Left lobe of liver (tissue), 2 donors: ENCODE measurements around the gene TSPAN32. TPM values are rescaled to one million over a fixed set of nuclear protein-coding genes. Genes with fewer than 3 reads are reported as not detected.

Experiments
- ATAC-seq: fragments of 200-7000 bp; cut with Tn5 transposase; one replicate; pipeline ENCODE4 v1.9.1; 2020; ENCODE audit warnings: mild to moderate bottlenecking, moderate library complexity
- DNase-seq: peaks from one replicate; pipeline ENCODE4 v3.0.0-alpha.2; 2020; ENCODE audit warnings: low spot score
- total RNA-seq: library from RNA; stranded (reverse); gene quantifications from one replicate; pipeline ENCODE4 v1.2.1, GENCODE V29; 2021
- donor health status: DM: no; HTN: no; CAD: no; lungs with moderate emphysema.
- donor health status: DM: no; HTN: yes; CAD: no.

The TSPAN32 gene
- total RNA-seq, 1 donor from 2014 or later: 0.35 TPM

- ATAC-seq (no peak), DNase-seq (no peak)
Measured at GRCh38 chr11:2313051-2313951, 11.5 kb downstream of the TSPAN32 start.

GRCh38 chr11:2314136-2314524 lies 12.3 kb downstream of the TSPAN32 start:
- DNase-seq (no peak), ATAC-seq (no peak)

- ATAC-seq (peak; percentile 85), DNase-seq (peak; percentile 85)
Measured at GRCh38 chr11:2314525-2315394, 12.9 kb downstream of the TSPAN32 start.

DNA sequence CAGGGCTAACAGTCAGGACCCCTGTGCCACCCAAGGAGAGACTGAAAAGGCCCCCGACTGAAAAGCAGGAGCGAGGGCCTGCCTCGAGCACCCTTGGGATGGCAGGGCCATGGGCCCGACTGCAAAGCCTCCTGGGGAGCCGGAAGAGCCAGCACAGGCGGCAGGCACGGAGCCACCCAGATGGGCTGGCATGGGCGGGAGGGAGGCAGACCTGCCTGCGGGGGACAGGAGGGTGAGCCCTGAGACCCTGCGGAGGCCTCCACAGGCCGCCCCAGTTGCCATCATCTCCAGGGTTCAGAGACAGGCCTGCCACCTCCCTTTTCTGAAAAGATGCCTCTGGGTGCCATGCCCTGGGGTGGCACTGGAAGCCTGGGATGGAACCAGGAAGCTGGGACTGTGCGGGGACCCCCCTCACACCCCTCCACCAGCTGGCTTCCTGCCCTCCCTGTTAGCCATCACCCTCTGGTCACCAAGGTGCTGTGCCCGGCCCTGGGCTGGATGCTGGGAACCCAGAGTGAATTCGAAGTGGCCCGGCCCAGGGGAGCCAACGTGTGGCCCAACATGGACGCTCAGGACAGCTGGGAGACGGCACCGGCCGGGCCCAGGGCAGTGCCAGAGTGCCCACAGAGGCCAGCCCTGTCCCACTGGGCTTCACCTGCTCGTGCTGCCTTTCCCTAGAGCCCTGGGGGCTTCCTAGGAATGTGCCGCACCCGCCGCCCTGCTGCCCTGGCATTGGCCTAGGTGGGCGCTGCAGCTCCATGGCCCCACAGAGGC lies 13.8 kb downstream of the TSPAN32 start:
- DNase-seq (no peak), ATAC-seq (no peak)

GRCh38 chr11:2316169-2316962 lies 14.6 kb downstream of the TSPAN32 start:
- DNase-seq (no peak), ATAC-seq (no peak)

GRCh38 chr11:2316963-2317244 lies 15.1 kb downstream of the TSPAN32 start:
- no peak for ATAC-seq

DNA sequence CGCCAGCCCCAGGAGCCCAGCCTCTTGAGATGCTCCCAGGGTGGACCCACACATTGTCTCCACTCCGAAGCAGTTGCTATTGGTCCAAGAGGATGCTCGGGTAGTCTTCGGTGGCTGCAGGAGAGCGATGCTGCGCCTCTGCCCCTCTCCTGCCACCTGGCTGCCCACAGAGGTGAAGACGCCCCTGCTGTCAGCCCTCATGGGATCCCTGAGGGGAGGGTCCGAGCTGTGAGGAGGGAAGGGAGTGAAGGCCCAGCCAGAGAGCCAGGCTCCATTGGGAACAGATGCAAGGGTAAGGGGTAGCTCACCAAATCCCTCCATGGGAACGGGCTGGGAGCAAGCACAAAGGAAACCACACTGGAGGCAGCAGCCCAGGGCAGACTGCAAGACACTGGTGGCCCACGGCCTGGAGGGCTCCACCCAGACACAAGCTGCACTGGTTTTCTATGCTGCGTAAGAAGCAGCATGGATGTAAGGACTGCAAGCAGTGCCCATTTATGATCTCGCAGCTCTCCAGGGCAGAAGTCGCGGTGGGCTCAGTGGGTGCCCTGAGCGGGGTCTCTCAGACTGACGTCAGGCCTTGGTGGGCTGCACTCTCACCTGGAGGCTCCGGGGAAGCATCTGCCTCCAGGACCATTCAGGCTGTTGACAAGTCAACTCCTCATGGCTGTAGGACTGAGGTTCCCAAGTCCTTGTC lies 15.7 kb downstream of the TSPAN32 start:
- DNase-seq (peak; percentile 33), ATAC-seq (no peak)

More at GRCh38 chr11:2316963-2317244, 15.1 kb downstream of the TSPAN32 start:
- no peak for DNase-seq

DNA sequence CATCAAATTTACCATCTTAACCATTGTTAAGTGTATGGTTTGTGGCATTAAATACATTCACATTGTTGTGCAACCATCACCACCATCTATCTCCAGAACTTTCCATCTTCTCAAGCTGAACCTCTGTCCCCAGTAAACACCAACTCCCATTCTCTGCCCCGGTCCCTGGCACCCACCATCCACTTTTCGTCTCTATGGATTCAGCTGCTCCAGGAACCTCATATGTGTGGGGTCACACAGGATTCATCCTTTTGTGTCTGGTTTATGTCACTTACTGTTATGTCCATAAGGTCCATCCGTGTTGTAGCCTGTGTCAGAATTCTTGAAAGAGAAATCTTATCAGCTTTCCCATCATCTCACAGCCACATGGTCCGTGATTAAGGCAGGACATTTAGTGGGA lies 16.3 kb downstream of the TSPAN32 start:
- DNase-seq (no peak), ATAC-seq (no peak)

DNA sequence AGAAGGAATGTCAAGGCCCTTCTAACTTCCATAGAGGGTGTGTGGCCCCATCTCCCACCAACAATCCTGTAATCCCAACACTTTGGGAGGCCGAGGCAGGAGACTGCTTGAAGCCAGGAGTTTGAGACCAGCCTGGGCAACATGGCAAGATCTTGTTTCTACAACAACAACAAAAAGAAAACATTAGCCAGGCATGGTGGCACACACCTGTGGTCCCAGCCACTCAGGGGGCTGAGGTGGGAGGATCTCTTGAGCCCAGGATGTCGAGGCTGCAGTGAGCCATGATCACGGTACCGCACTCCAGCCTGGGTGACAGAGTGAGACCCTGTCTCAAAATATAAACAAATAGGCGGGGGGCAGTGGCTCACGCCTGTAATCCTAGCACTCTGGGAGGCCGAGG lies 16.9 kb downstream of the TSPAN32 start:
- peak; percentile 21 for DNase-seq
- no peak for ATAC-seq

DNA sequence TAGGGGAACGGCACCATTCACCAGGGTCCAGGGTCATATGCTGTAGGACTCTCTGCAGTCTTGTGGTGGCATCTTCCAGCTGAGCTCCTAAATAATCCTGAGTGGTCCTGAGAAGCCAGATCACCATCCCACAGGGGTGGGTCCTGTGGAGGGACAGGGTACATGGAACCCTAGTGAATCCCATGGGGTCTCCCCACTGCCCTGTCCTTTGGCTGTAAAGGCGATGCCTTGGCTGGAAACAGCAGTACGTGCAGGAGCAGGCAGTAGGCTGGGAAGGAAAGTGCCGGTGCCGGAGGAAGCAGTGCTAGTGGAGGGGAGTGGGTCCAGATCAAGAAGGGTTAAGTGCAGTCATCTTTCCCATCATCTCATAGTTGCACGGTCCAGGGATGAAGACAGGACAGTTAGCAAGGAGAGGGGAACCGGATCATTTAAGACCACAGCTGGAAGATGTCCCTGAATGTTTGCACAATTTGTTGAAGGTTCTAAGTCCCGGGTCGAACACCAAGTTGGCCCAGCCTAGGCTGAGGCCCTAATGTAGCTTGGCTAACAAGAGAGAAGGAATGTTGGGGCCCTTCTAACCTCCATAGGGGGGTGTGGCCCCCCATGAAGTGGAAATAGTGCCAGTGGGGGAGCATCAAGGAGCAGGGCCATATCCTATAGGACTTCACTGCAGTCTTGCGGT lies 18.1 kb downstream of the TSPAN32 start:
- peak; percentile 74 for ATAC-seq
- DNase-seq: peak; percentile 59

GRCh38 chr11:2320568-2321310 lies 18.9 kb downstream of the TSPAN32 start:
- peak; percentile 46 for DNase-seq
- ATAC-seq: peak; percentile 51

DNA sequence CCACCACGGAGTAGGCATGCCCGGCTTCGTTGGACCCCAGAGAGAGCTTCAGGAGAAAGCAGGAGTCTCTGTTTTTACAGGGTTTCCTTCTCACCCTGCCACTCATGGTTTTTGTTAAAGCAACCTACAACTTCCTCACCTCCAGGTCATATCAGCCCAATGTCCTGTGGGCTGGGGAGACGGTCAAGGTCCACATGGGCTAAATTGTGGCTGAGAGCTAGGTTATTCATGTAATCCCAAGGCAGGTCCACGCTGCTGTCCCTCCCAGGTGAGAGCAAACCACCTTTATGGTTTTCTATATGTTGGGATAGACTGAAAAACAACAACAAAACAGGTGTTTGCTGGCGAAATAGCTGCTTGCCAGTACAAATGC lies 19.5 kb downstream of the TSPAN32 start:
- DNase-seq: peak; percentile 73
- peak; percentile 66 for ATAC-seq

DNA sequence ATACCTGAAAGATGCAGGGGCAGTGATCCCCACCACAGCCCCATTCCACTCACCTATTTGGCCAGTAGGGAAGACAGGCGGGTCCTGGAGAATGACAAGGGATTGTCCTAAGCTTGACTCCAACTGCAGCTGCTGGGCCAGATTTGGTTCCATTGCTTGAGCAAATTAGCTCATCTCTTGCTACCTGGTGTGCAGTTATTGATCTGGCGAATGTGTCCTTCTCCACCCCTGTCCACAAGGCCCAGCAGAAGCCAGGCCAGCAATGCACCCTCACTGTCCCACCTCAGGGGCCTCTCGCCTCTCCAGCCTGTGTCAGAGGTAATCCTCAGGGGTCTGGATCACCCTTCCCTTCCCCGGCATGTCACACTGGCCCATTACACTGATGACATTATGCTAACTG lies 23.3 kb downstream of the TSPAN32 start:
- ATAC-seq (peak; percentile 24), DNase-seq (peak; percentile 43)

- DNase-seq: peak; percentile 91
Measured at GRCh38 chr11:2325719-2326118, 23.9 kb downstream of the TSPAN32 start.

DNA sequence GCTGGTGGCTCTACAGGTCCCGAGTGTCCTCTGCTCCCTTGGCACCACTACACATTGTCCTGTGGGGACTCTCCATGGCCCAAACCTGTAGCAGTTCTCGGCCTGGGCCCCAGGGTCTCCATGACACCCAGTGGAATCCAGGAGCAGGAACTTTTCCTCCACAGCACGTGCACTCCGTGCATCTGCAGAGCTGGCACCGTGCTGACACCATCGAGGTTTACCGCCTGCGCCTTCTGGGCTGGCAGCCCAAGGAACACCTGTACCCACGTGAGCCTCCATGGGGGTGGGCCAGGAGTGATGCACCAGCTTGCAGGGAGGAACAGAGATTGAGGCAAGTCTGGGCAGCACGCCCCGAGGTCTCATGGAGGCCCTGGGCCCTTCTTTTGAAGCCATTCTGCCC lies 25.2 kb downstream of the TSPAN32 start:
- ATAC-seq (no peak), DNase-seq (peak; percentile 43)

More at GRCh38 chr11:2325719-2326118, 23.9 kb downstream of the TSPAN32 start:
- ATAC-seq: peak; percentile 96

GRCh38 chr11:2328021-2328420 lies 26.2 kb downstream of the TSPAN32 start:
- DNase-seq (no peak), ATAC-seq (no peak)

GRCh38 chr11:2328656-2329354 lies 27.0 kb downstream of the TSPAN32 start:
- ATAC-seq (no peak), DNase-seq (no peak)

GRCh38 chr11:2329551-2329950 lies 27.7 kb downstream of the TSPAN32 start:
- ATAC-seq: no peak
- no peak for DNase-seq
